Measurements from ENCODE around the gene MRPL4.

DNA sequence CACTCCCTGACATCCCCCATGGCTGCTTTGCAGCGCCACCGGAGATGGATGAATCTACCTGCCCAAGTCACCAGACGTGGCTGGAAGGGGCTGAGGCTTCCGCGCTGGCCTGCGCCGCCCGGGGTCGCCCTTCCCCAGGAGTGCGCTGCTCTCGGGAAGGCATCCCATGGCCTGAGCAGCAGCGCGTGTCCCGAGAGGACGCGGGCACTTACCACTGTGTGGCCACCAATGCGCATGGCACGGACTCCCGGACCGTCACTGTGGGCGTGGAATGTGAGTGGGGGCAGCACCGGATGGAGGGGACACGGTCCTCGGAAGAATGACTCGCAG is 42.3 kb downstream of the MRPL4 start:
- TF ChIP-seq, protein P1, sequence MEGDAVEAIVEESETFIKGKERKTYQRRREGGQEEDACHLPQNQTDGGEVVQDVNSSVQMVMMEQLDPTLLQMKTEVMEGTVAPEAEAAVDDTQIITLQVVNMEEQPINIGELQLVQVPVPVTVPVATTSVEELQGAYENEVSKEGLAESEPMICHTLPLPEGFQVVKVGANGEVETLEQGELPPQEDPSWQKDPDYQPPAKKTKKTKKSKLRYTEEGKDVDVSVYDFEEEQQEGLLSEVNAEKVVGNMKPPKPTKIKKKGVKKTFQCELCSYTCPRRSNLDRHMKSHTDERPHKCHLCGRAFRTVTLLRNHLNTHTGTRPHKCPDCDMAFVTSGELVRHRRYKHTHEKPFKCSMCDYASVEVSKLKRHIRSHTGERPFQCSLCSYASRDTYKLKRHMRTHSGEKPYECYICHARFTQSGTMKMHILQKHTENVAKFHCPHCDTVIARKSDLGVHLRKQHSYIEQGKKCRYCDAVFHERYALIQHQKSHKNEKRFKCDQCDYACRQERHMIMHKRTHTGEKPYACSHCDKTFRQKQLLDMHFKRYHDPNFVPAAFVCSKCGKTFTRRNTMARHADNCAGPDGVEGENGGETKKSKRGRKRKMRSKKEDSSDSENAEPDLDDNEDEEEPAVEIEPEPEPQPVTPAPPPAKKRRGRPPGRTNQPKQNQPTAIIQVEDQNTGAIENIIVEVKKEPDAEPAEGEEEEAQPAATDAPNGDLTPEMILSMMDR (IDR thresholded peaks at IDR 0.05): peak in 1 of 5 experiments; percentile 15
- TF ChIP-seq POLR2A (IDR thresholded peaks at IDR 0.05) (no peak), POLR2AphosphoS5 (IDR thresholded peaks at IDR 0.05) (no peak), EP300 (IDR thresholded peaks at IDR 0.05; ENCODE audit: low read depth) (no peak)
